Measurements from ENCODE around the gene SYNJ2.

SYNJ2 gene

DNA sequence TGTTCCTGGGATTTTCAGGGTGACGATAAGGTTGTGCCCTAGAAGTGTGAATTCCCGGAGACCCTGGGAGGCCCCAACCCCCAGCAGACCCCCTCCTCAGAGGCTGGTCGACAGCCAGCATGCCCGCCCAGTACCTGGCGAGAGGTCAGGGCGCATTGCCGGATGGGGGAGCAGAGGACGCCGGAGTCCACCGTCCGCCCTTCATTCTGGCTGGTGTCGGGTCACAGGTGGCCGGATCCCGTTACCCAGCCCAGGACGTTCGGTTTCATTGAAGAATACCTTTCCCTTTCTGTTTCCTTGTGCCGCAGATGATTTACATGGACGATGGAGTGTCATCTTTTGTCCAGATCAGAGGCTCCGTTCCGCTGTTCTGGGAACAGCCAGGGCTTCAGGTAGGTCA lies 61.3 kb downstream of the SYNJ2 start:
- TF ChIP-seq CTCF (IDR thresholded peaks at IDR 0.05; ENCODE audit: low read depth, low read length): no peak
- no peak for DNase-seq (ENCODE audit: low read depth in 2 of 2)

GRCh38 chr6:158043586-158044524 lies 62.2 kb downstream of the SYNJ2 start:
- TF ChIP-seq CTCF (IDR thresholded peaks at IDR 0.05; ENCODE audit: low read depth, low read length): no peak

More for the DNA sequence above, 61.3 kb downstream of the SYNJ2 start:
- H3K4me3 ChIP-seq (replicated peaks in 1 of 2; ENCODE audit: low read depth in 2 of 2, low read length in 2 of 2): no peak overlapping the region

GRCh38 chr6:158044525-158044888 lies 62.8 kb downstream of the SYNJ2 start:
- no peak for TF ChIP-seq CTCF (IDR thresholded peaks at IDR 0.05; ENCODE audit: low read depth, low read length)
- H3K4me3 ChIP-seq (replicated peaks in 1 of 2; ENCODE audit: low read depth in 2 of 2, low read length in 2 of 2): no peak overlapping the region
- DNase-seq (ENCODE audit: low read depth in 2 of 2): no peak

More at GRCh38 chr6:158043586-158044524, 62.2 kb downstream of the SYNJ2 start:
- no peak overlapping the region for H3K4me3 ChIP-seq (replicated peaks in 1 of 2; ENCODE audit: low read depth in 2 of 2, low read length in 2 of 2)
- DNase-seq (ENCODE audit: low read depth in 2 of 2): no peak

DNA sequence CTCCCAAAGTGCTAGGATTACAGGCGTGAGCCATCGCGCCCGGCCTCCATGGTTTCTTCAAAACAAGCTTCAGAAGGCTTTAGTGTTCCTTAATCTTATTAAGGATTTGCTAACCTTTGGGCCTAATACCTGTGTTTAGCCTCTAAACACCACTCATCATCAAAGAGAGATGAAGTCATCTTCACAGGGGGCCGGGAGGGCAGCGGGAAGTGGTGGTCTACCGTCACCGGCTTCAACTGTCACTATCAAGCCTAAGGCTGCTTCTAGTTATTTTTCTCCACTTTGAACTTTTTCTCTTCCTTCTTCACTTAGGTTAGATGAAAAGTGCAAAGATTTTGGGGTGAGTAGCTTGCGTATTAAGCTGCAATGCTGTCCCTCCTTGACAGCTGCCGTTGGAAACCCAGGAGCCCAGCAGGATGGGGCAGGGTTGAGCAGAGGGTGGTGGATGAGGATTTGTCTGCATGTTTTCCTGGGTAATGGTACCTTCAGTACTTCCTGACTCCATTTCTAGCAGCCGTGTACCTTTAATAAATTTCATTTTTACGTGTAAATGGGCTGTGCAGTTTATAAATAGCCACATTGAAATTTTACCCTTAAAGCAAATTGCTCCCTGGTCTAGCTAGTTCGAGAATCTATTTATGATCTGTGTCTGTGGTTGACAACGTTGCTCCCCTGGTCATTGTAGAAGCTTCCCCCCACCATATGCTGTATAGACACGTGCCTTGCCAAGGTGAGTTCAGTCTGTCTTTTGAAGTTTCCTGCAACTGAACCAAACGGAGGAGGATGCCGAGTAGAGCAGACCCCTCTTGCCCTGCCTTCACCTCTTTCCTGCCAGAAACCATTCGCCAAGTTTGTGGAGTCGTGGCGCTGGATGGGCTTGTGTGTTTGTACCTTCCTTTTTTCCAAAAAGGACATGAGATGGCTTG lies 64.8 kb downstream of the SYNJ2 start:
- H3K4me3 ChIP-seq (replicated peaks in 1 of 2; ENCODE audit: low read depth in 2 of 2, low read length in 2 of 2): no peak overlapping the region
- DNase-seq (ENCODE audit: low read depth in 2 of 2): no peak
- TF ChIP-seq CTCF (IDR thresholded peaks at IDR 0.05; ENCODE audit: low read depth, low read length): no peak

DNA sequence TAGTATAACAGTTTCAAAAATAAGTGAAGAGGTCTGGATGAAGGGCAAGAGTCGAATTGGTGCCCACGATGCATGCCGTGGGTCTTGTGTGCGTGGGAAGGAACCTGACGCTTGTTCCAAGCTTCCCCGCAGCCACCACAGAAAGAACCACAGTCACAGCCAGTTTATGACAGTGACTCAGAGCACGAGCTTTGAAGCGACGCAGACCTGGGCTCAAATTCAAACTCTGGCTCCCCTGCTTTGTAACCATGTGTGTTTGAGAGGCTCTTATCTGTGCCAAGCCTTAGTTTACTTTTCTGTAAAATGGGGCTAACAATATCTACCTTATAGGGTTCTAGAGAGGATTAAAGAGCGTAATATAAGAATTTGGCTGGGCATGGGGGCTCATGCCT lies 65.5 kb downstream of the SYNJ2 start:
- no peak for TF ChIP-seq CTCF (IDR thresholded peaks at IDR 0.05; ENCODE audit: low read depth, low read length)

GRCh38 chr6:158047563-158048323 lies 66.1 kb downstream of the SYNJ2 start:
- TF ChIP-seq CTCF (IDR thresholded peaks at IDR 0.05; ENCODE audit: low read depth, low read length): no peak
- no peak overlapping the region for H3K4me3 ChIP-seq (replicated peaks in 1 of 2; ENCODE audit: low read depth in 2 of 2, low read length in 2 of 2)
- no peak for DNase-seq (ENCODE audit: low read depth in 2 of 2)

More for the DNA sequence above, 65.5 kb downstream of the SYNJ2 start:
- DNase-seq (ENCODE audit: low read depth in 2 of 2): peak in 1 of 2 donors; percentile 53
- H3K4me3 ChIP-seq (replicated peaks in 1 of 2; ENCODE audit: low read depth in 2 of 2, low read length in 2 of 2): no peak overlapping the region
